D721Med (cell line): ENCODE results near the gene SFSWAP.

Experiments used
- DNase-seq: peaks from one replicate; pipeline ENCODE4 v3.0.0; 2011; ENCODE audit warnings: low spot score; ENCODE audit not compliant: insufficient read length
- FAIRE-seq: peaks from 2 replicates; lab custom pipeline; 2011; peaks lifted over from hg19 to GRCh38; lab: Jason Lieb, UNC
- TF ChIP-seq, protein P1 (sequence below): IDR thresholded peaks from 2 replicates; pipeline ENCODE4 v1.5.1; 2012; ENCODE audit warnings: mild to moderate bottlenecking, control low read depth; ENCODE audit not compliant: insufficient read depth; ENCODE audit errors: missing control alignments

The SFSWAP gene

DNA sequence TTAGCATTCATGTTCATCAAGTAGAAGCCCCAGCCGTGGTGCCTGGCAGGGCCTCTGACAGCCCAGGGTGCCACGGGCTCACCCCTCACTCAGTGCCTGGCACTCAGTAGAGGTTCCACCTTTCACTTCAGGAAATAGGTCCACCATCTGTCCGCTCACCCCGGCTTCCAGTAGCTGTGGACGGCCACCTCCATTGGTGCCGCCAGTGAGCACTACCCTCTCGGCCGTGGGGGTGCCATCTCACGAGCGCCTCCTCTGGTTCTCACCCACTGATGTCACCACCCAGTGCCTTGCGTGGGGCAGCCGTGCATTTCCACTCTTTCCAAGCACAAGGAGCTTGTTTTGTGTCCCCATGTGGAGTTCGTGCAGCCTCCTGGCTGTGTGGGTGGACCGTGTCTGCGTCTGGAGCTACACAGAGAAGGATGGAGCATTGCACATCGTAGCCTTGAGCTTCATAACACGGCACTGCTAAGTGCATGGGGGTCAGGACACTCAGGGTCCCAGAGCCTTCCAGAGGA lies 76.3 kb downstream of the SFSWAP start:
- DNase-seq, result no peak
- FAIRE-seq, result no peak
- TF ChIP-seq, protein P1, sequence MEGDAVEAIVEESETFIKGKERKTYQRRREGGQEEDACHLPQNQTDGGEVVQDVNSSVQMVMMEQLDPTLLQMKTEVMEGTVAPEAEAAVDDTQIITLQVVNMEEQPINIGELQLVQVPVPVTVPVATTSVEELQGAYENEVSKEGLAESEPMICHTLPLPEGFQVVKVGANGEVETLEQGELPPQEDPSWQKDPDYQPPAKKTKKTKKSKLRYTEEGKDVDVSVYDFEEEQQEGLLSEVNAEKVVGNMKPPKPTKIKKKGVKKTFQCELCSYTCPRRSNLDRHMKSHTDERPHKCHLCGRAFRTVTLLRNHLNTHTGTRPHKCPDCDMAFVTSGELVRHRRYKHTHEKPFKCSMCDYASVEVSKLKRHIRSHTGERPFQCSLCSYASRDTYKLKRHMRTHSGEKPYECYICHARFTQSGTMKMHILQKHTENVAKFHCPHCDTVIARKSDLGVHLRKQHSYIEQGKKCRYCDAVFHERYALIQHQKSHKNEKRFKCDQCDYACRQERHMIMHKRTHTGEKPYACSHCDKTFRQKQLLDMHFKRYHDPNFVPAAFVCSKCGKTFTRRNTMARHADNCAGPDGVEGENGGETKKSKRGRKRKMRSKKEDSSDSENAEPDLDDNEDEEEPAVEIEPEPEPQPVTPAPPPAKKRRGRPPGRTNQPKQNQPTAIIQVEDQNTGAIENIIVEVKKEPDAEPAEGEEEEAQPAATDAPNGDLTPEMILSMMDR, result no peak

DNA sequence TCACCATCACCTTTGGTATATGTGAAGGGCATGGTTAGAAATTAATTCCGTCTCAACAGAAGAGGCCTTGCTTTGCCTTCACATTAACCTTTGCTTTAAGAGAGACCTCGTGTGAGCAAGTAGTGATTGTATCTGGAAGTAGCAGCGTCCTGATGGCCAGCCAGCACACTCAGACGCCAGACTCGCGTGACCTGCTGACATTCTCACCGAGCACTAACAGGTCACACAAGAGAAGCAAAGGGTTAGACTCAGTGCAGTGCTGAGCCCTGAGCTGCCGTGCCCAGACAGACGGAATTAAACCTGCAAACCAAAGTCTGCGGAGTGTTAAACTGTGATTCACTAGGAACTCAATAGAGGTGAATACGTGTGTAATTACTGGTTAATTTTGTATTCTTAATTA lies 77.2 kb downstream of the SFSWAP start:
- FAIRE-seq (no peak), DNase-seq (no peak)
- TF ChIP-seq, protein P1, result no peak

DNA sequence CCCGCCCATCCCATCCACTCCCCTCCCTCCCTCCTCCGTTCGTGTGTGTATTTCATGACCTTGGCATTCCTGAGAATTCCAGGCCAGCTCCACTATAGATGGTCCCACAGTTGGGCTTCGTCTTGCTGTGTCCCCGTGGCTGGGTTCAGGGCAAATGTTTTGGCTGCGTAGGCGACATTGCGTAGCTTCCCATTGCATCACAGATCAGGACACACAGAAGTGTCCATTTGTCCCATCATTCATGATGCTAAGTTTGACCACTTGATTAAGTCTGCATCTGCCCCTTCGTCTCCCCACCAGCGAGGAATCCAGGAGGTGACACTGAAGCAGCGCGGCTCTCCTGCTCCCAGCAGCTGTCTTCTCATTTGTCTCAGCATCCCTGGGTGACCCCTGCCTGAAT lies 78.7 kb downstream of the SFSWAP start:
- TF ChIP-seq, protein P1, result no peak
- FAIRE-seq, result no peak

DNA sequence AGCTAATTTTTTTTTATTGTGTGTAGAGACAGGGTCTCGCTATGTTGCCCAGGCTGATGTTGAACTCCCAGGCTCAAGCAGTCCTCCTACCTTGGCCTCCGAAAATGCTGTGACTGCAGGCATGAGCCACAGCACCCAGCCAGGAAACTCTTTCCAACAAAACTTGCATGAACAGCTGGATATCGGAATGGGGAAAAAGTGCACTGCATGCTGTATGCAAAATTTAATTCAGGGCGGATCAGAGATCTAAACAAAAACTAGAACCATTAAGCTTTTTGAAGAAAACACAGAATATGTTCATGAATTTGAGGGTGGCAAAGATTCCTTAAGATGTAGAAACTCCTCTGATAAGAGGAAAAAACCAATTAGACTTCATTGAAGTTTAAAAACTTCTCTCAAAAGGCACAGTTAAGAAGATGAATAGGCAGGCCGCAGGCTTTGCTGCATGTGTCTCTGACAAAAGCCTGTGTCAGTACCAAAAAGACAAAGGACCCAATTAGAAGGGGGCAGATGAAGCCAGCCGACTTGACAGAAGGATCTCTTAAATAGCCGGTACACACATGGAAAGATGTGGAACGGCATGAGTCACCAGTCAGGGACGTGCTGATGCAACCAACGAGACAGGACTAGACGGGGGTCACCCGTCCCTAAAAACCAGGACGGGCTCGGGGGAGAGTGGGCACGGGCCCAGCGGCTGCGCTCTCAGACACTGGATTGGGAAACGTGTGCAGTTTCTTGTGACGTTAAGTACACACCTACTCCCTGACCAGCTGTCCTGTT lies 82.5 kb downstream of the SFSWAP start:
- FAIRE-seq (no peak), DNase-seq (no peak)
- TF ChIP-seq, protein P1, result no peak

More for the DNA sequence above, 78.7 kb downstream of the SFSWAP start:
- DNase-seq, result no peak

DNA sequence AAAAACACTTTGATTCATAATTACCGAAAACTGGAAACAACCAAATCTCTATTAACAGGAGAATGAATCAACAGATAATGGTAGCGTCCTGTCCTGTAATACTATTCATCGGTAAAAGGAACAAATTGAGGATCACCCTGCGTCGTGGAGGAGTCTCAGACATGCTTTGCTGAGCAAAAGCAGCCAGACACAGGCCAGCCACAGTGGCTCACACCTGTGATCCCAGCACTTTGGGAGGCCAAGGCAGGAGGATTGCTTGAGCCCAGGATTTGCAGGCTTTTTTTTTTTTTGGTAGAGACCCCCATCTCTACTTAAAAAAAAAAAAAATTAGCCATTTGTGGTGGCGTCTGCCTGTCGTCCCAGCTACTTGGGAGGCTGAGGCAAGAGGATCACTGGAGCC lies 83.2 kb downstream of the SFSWAP start:
- FAIRE-seq, result no peak
- TF ChIP-seq, protein P1, result no peak
- DNase-seq, result no peak

DNA sequence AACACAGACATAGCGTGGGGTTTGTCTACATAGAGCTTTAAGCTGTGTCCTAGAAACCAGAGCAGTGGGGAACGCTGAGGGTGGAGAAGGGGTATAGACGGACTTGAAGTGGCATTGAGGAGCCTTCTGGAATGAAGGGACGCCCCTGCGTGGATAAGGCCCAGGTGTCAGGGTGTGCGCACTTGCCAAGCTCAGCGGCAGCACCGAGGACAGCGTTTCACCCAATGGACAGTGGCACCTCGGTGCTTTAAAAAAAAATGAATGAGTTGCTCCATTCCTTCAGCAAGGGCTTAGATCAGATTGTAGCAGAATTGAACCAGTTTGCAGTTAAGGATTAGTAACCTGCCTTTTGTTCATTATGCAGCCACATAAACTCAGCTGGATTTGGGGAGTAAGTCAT lies 83.7 kb downstream of the SFSWAP start:
- TF ChIP-seq, protein P1, result no peak
- FAIRE-seq, result no peak
- no peak for DNase-seq

DNA sequence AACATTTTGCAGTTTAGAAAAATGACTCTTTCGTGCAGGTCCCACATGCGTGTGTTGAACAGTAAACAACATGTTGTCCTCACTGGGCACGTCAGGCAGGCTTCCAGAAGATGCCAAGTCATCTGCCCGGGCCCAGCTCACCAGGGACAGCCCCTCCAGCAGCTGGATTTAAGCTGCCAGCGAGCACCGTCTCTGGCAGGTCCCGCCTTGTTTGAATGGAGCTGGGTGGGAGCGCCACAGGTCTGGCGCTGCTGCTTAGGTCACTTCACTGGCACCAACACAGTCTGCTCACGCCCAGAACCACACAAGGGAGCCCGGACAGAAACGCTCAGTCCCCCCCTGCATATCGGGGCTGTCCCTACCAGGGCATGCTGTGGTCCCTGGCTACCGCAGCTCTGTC lies 84.2 kb downstream of the SFSWAP start:
- FAIRE-seq, result no peak
- TF ChIP-seq, protein P1, result no peak
- no peak for DNase-seq
